Astrocyte of the spinal cord (primary cell): ENCODE results near the gene PANX1.

ENCODE experiments used
- DNase-seq: peaks from one replicate; pipeline ENCODE4 v3.0.0; 2011; ENCODE audit warnings: low read depth, low spot score
- H3K4me3 ChIP-seq: 2 replicates; pipeline ENCODE4 v1.5.1; 2011; ENCODE audit warnings: low read depth, mild to moderate bottlenecking, low read length, moderate library complexity
- in situ Hi-C: cut with HindIII; loops from 2 replicates; pipeline ENCODE4 v1.10.0; 2017; ENCODE audit warnings: low sequenced_read_pairs
- TF ChIP-seq, protein P1 (sequence below): IDR thresholded peaks from 2 replicates; pipeline ENCODE4 v1.5.1; 2012; ENCODE audit warnings: low read depth, mild to moderate bottlenecking, low read length, inconsistent platforms

PANX1 gene

DNA sequence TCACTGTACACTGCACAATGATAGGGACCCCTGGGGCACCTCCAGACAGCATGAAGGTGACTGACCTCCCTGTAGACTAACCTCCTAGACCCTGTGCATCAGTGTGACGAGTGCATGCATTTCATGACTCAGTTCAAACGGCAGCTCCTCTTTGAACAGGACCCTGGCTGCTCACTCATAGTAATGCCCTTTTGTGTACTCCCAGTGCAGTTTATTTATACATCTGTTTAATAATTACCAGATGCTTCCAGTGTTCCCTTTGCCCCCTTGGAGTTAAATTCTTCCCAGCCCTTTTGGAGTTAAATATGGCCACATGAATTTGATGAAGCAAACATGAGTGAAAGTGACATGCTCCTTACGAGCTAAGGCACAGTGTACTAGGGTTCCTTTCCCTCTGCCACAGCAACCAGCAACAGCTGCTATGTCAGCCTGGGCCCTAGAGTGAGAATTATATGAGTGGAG, 72.4 kb downstream of the PANX1 start:
- TF ChIP-seq, protein P1, sequence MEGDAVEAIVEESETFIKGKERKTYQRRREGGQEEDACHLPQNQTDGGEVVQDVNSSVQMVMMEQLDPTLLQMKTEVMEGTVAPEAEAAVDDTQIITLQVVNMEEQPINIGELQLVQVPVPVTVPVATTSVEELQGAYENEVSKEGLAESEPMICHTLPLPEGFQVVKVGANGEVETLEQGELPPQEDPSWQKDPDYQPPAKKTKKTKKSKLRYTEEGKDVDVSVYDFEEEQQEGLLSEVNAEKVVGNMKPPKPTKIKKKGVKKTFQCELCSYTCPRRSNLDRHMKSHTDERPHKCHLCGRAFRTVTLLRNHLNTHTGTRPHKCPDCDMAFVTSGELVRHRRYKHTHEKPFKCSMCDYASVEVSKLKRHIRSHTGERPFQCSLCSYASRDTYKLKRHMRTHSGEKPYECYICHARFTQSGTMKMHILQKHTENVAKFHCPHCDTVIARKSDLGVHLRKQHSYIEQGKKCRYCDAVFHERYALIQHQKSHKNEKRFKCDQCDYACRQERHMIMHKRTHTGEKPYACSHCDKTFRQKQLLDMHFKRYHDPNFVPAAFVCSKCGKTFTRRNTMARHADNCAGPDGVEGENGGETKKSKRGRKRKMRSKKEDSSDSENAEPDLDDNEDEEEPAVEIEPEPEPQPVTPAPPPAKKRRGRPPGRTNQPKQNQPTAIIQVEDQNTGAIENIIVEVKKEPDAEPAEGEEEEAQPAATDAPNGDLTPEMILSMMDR = no peak
- H3K4me3 ChIP-seq = no peak overlapping the region
- in situ Hi-C loops = no loop called here
- peak; percentile 62 for DNase-seq

DNA sequence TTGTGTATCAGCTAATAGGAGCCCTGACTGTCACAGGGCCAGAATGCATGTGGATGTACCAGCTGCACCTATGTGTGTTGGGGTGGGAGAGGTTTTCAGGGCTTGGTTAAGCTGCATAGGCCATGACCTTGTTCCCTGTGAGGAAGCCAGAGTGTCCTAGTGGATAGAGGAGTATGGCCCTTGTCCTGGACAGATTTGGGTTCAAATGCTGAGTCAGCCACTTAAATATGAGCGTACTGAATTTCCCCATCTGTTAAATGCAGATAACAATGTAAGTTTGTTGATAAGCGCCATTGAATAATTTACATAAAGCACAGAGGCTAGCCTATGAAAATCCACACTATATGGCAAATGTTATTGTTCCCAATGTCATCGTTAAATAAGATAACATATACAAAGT, 74.4 kb downstream of the PANX1 start:
- TF ChIP-seq, protein P1 = no peak
- no peak for DNase-seq
- in situ Hi-C loops = no loop called here
- H3K4me3 ChIP-seq = no peak overlapping the region

DNA sequence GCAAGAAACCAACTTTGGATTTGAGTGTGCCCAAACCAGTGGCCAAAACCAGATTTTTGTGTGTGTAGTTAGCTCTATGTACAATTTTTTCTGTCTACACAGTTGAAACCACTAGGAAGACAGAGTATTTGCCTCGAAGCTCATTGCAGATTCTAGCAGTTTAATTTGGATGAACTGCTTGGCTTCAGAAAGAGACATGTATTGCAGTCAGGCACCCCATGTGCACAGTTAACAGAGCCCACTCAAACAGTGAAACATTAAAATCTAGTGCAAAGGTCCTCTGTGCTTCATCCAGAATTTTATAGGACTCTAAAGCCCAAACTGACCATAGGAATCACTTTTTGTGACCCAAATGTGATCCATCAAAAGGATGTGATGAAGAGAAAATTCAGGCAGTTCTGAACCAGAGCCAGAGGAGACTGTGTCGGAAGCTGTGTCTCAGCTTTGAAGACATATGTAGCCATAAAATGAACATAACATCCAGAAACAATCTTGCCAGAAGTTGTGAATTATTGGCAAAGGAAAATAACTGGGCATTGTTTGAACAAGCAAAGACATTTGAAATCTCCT, 82.7 kb downstream of the PANX1 start:
- DNase-seq = no peak
- H3K4me3 ChIP-seq = no peak overlapping the region
- in situ Hi-C loops = no loop called here
- TF ChIP-seq, protein P1 = no peak

DNA sequence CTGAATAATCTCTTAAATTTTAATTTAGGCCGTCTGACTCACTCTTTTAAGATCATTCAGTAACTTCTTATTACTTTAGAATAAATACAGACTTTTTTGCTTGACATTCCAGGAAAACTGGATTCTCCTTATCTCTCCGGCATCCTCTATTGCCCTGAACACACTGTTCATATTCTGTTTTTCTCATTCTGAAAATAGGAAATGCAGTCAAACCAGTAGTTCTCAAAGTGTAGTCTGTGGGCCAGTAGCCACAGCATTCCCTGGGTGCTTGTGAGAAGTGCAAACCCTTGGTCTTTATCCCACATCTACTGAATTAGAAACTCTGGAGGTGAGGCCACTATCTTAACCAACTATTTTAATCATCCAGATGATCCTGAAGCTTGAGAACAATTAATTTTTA, 84.3 kb downstream of the PANX1 start:
- TF ChIP-seq, protein P1 = no peak
- no peak for DNase-seq
- in situ Hi-C loops = no loop called here
- H3K4me3 ChIP-seq = no peak overlapping the region

DNA sequence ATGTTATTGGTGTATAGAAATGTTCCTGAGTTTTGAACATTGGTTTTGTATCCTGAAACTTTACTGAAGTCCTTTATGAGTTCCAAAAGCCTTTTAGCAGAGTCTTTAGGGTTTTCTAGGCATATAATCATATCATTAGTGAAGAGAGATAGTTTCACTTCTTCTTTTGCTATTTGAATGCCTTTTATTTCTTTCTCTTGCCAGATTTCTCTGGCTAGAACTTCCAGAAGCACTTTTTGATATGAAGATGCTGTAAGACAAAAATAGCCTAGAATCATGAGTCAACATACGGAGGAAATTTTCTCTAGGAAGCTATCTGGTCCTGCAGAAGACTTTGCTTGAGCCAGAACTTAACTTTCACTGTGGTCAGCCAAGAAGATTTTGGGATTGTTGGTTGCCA, 89.1 kb downstream of the PANX1 start:
- no peak overlapping the region for H3K4me3 ChIP-seq
- no peak for DNase-seq
- in situ Hi-C loops = no loop called here
- TF ChIP-seq, protein P1 = no peak

DNA sequence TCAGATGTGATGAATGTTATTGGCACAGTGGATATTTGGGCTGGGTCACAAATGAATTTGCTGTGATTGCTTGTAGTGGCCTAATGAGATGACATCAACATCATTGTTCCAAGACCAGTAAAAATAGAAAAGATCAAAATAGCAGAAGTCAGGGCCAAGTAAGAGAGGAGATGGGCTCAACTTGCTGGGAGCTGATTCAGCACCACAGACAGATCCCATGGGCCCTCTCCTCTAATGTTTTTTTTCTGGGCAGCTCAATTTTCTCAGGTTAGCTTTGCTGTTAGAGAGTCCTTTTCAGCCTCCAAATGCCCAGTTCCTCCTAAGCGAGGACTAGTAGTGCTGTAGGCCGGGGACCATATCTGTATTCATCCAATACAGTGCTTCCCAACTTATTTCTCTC, 89.7 kb downstream of the PANX1 start:
- TF ChIP-seq, protein P1 = no peak
- DNase-seq = no peak
- H3K4me3 ChIP-seq = no peak overlapping the region
- in situ Hi-C loops = no loop called here
